Measurements from ENCODE around the gene CNTNAP2.

DNA sequence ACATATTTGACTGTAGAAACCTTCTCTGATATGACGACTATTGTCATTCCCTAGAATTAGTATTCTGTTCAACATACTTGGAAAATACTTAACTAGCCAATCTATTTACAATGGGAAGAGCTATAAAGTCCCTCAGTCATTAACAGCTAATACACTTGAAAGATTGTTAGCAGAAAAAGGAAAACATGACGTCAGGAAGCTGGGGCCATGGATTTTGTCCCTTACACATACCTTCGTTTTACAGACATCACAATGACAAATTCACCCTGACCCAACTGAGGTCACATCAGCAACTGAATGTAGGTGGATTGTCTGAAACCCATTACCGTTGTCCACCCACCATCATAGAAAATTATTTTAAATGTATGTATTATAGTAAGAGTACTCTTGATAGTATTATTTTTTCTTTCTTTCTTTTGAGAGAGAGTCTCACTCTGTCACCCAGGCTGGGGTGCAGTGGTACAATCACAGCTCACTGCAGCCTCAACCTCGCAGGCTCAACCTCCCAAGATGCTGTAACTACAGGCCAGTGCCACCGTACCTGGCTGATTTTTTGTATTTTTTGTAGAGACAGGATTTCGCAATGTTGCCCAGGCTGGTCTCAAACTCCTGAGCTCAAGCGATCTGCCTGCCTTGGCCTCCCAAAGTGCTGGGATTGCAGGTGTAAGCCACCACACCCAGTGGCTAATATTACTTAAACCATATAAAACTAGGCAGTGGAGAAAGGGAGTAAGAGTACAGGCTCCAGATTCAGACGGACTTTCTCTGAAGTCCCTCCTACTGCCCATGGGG, 1977.0 kb downstream of the CNTNAP2 start:
- TF ChIP-seq EZH2 (IDR thresholded peaks at IDR 0.05; ENCODE audit: low read length, missing control alignments), result no peak
- TF ChIP-seq, protein P1, sequence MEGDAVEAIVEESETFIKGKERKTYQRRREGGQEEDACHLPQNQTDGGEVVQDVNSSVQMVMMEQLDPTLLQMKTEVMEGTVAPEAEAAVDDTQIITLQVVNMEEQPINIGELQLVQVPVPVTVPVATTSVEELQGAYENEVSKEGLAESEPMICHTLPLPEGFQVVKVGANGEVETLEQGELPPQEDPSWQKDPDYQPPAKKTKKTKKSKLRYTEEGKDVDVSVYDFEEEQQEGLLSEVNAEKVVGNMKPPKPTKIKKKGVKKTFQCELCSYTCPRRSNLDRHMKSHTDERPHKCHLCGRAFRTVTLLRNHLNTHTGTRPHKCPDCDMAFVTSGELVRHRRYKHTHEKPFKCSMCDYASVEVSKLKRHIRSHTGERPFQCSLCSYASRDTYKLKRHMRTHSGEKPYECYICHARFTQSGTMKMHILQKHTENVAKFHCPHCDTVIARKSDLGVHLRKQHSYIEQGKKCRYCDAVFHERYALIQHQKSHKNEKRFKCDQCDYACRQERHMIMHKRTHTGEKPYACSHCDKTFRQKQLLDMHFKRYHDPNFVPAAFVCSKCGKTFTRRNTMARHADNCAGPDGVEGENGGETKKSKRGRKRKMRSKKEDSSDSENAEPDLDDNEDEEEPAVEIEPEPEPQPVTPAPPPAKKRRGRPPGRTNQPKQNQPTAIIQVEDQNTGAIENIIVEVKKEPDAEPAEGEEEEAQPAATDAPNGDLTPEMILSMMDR (conservative IDR thresholded peaks at IDR 0.05 in 1 of 2, IDR thresholded peaks at IDR 0.05 in 1 of 2; ENCODE audit: low read depth in 1 of 2, low read length in 2 of 2), result no peak

Data from fibroblast of lung (primary cell).